DND-41 (cell line): ENCODE results near the gene SIRT2.
A peak's percentile ranks its signal among the peaks of the same experiment; 100 is the strongest.
"Not testable (repeated sequence)": the region's sequence is repeated elsewhere in the genome, so short reads cannot be mapped to it uniquely, and the experiment has no call there.

Source experiments
- ATAC-seq: fragments of 200-7000 bp; cut with Tn5 transposase; 3 replicates; pipeline ENCODE4 v1.9.1; 2021; ENCODE audit warnings: low read depth; ENCODE audit not compliant: insufficient read depth
- DNase-seq: peaks from one replicate; pipeline ENCODE4 v3.0.0-alpha.2; 2020
- H2AFZ ChIP-seq: 2 replicates; pipeline ENCODE4 v1.6.0; 2012; ENCODE audit warnings: low read depth, low read length
- H3K27ac ChIP-seq: 2 replicates; pipeline ENCODE4 v1.5.1; 2012; ENCODE audit warnings: low read length, inconsistent platforms
- H3K27me3 ChIP-seq: fragments of 200-600 bp; sonication (generic); 2 replicates; pipeline ENCODE4 v1.6.0; 2012; ENCODE audit warnings: low read length, mild to moderate bottlenecking, inconsistent platforms; ENCODE audit not compliant: insufficient read depth, poor library complexity
- H3K36me3 ChIP-seq: 2 replicates; pipeline ENCODE4 v1.5.1; 2012; ENCODE audit warnings: low read length, inconsistent platforms; ENCODE audit not compliant: insufficient read depth
- H3K4me1 ChIP-seq: 2 replicates; pipeline ENCODE4 v1.5.1; 2012; ENCODE audit warnings: mild to moderate bottlenecking, low read length; ENCODE audit not compliant: insufficient read depth
- H3K4me2 ChIP-seq: 2 replicates; pipeline ENCODE4 v1.6.0; 2012; ENCODE audit warnings: mild to moderate bottlenecking, moderate library complexity, low read length, inconsistent platforms; ENCODE audit not compliant: insufficient read depth
- H3K4me3 ChIP-seq, 2 experiments: fragments of 200-600 bp in 1 of 2; shearing (Covaris generic) in 1 of 2; 2 replicates each; pipeline ENCODE4 v1.5.1; 2012 to 2016; ENCODE audit warnings: inconsistent platforms in 2 of 2, low read length in 2 of 2, mild to moderate bottlenecking in 2 of 2, low read depth in 1 of 2, moderate library complexity in 1 of 2
- H3K79me2 ChIP-seq: 2 replicates; pipeline ENCODE4 v1.6.0; 2012; ENCODE audit warnings: low read length, inconsistent platforms; ENCODE audit not compliant: insufficient read depth
- H3K9ac ChIP-seq: 2 replicates; pipeline ENCODE4 v1.6.0; 2012; ENCODE audit warnings: low read depth, mild to moderate bottlenecking, inconsistent platforms, low read length, moderate library complexity
- H3K9me3 ChIP-seq: 2 replicates; pipeline ENCODE4 v1.5.1; 2012; ENCODE audit warnings: low read length, moderate library complexity, mild to moderate bottlenecking, inconsistent platforms; ENCODE audit not compliant: insufficient read depth, severe bottlenecking
- H4K20me1 ChIP-seq: 2 replicates; pipeline ENCODE4 v1.6.0; 2012; ENCODE audit warnings: low read length; ENCODE audit not compliant: insufficient read depth
- EZH2 ChIP-seq: IDR thresholded peaks from 3 replicates; pipeline ENCODE4 v1.6.1; 2012; ENCODE audit warnings: borderline replicate concordance, low read depth, mild to moderate bottlenecking, moderate library complexity, low read length, inconsistent platforms; ENCODE audit not compliant: severe bottlenecking
- TF ChIP-seq, protein P1 (sequence below): IDR thresholded peaks from 2 replicates; pipeline ENCODE4 v1.5.1; 2012; ENCODE audit warnings: borderline replicate concordance, low read length, moderate library complexity, mild to moderate bottlenecking; ENCODE audit not compliant: poor library complexity, severe bottlenecking; ENCODE audit errors: extremely low read depth

Gene SIRT2

GRCh38 chr19:38830039-38830733 lies 69.2 kb downstream of the SIRT2 start:
- Histone ChIP-seq H3K4me2 (peak overlapping the region; percentile 90), H3K4me3 (peak overlapping the region in 1 of 2 experiments; percentile 76; a peak in 1 of 4 replicates), H3K27ac (no peak overlapping the region), H3K27me3 (no peaks in the 10 kb centered on the region), H2AFZ (no peak overlapping the region), H4K20me1 (no peaks in the 10 kb centered on the region), H3K9ac (peak overlapping the region; percentile 75), H3K79me2 (peaks cover 18% of the 10 kb centered on the region), H3K9me3 (no peaks in the 10 kb centered on the region), H3K36me3 (peaks cover 22% of the 10 kb centered on the region), H3K4me1 (peaks cover 21% of the 10 kb centered on the region)
- no peak for TF ChIP-seq EZH2
- TF ChIP-seq, protein P1, sequence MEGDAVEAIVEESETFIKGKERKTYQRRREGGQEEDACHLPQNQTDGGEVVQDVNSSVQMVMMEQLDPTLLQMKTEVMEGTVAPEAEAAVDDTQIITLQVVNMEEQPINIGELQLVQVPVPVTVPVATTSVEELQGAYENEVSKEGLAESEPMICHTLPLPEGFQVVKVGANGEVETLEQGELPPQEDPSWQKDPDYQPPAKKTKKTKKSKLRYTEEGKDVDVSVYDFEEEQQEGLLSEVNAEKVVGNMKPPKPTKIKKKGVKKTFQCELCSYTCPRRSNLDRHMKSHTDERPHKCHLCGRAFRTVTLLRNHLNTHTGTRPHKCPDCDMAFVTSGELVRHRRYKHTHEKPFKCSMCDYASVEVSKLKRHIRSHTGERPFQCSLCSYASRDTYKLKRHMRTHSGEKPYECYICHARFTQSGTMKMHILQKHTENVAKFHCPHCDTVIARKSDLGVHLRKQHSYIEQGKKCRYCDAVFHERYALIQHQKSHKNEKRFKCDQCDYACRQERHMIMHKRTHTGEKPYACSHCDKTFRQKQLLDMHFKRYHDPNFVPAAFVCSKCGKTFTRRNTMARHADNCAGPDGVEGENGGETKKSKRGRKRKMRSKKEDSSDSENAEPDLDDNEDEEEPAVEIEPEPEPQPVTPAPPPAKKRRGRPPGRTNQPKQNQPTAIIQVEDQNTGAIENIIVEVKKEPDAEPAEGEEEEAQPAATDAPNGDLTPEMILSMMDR = no peak
- ATAC-seq (no peak), DNase-seq (no peak)

DNA sequence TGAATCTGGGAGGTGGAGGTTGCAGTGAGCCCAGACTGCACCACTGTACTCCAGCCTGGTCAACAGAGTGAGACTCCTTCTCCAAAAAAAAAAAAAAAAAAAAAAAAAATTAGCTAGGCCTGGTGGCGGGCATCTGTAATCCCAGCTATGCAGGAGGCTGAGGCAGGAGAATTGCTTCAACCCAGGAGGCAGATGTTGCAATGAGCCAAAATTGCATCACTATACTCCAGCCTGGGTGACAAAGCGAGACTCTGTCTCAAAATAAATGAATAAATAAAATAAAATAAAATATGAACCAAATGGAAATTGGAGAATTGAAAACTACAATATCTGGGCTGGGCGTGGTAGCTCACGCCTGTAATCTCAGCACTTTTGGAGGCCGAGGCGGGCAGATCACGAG lies 70.2 kb downstream of the SIRT2 start:
- H2AFZ ChIP-seq, H3K4me2 ChIP-seq, DNase-seq, H3K27ac ChIP-seq, H3K9me3 ChIP-seq, H3K4me3 ChIP-seq, H3K27me3 ChIP-seq, ATAC-seq, H3K9ac ChIP-seq, H4K20me1 ChIP-seq: not testable (repeated sequence)
- peaks cover 18% of the 10 kb centered on the region for H3K79me2 ChIP-seq
- H3K4me1 ChIP-seq = peaks cover 21% of the 10 kb centered on the region
- peaks cover 22% of the 10 kb centered on the region for H3K36me3 ChIP-seq
